Liver (tissue), 9 donors: ENCODE results near the gene IFI35. TPM values are rescaled to one million over a fixed set of nuclear protein-coding genes. Genes with fewer than 3 reads are reported as not detected.

Experiments used
- DNase-seq: peaks from one replicate; pipeline ENCODE4 v3.0.0-alpha.2; 2017; ENCODE audit warnings: low spot score
- H3K27ac ChIP-seq, 2 donors: one replicate each; pipeline ENCODE4 v1.7.0; 2013; ENCODE audit warnings: inconsistent platforms in 2 of 2, low read length in 2 of 2, control low read depth in 1 of 2, low read depth in 1 of 2, mild to moderate bottlenecking in 1 of 2
- H3K27me3 ChIP-seq, 4 donors: one replicate each; pipeline versions ENCODE4 v1.6.1 to v1.7.0; 2013; ENCODE audit warnings: low read length in 3 of 4, inconsistent platforms in 1 of 4, mild to moderate bottlenecking in 1 of 4, moderate library complexity in 1 of 4; ENCODE audit not compliant: control insufficient read depth in 4 of 4, insufficient read depth in 4 of 4
- H3K36me3 ChIP-seq, 4 donors: one replicate each; pipeline versions ENCODE4 v1.6.1 to v1.7.0; 2013; ENCODE audit warnings: low read length in 3 of 4, mild to moderate bottlenecking in 3 of 4, low read depth in 1 of 4, moderate library complexity in 1 of 4; ENCODE audit not compliant: control insufficient read depth in 4 of 4, insufficient read depth in 3 of 4
- H3K4me1 ChIP-seq, 4 donors: one replicate each; pipeline versions ENCODE4 v1.6.1 to v1.7.0; 2013; ENCODE audit warnings: low read length in 3 of 4, mild to moderate bottlenecking in 3 of 4, moderate library complexity in 1 of 4; ENCODE audit not compliant: control insufficient read depth in 4 of 4, insufficient read depth in 4 of 4
- H3K4me3 ChIP-seq, 3 donors: one replicate each; pipeline versions ENCODE4 v1.6.1 to v1.7.0; 2013; ENCODE audit warnings: low read length in 3 of 3, control low read depth in 1 of 3, low read depth in 1 of 3, mild to moderate bottlenecking in 1 of 3
- H3K9ac ChIP-seq, 2 donors: one replicate each; pipeline ENCODE4 v1.7.0; 2013; ENCODE audit warnings: low read length in 2 of 2, mild to moderate bottlenecking in 2 of 2, moderate library complexity in 2 of 2, control low read depth in 1 of 2, low read depth in 1 of 2
- H3K9me3 ChIP-seq, 4 donors: one replicate each; pipeline versions ENCODE4 v1.6.1 to v1.7.0; 2013; ENCODE audit warnings: low read length in 3 of 4; ENCODE audit not compliant: control insufficient read depth in 4 of 4
- EGR1 ChIP-seq, 2 donors: IDR thresholded peaks; 2 replicates each; pipeline ENCODE4 v1.6.1; 2016 to 2018; ENCODE audit warnings: antibody characterized with exemption in 2 of 2, low read depth in 2 of 2
- FOXA1 ChIP-seq: IDR thresholded peaks from 2 replicates; pipeline ENCODE4 v1.6.1; 2016; ENCODE audit warnings: antibody characterized with exemption
- FOXA2 ChIP-seq: IDR thresholded peaks from 2 replicates; pipeline ENCODE4 v1.6.1; 2016; ENCODE audit warnings: antibody characterized with exemption
- GABPA ChIP-seq, 2 donors: IDR thresholded peaks in 1 of 2; conservative IDR thresholded peaks in 1 of 2; 2 replicates each; pipeline ENCODE4 v1.6.1; 2016; ENCODE audit warnings: antibody characterized with exemption in 2 of 2, mild to moderate bottlenecking in 1 of 2, moderate library complexity in 1 of 2
- HNF4A ChIP-seq, 2 donors: conservative IDR thresholded peaks; 2 replicates each; pipeline ENCODE4 v1.6.1; 2016; ENCODE audit warnings: antibody characterized with exemption in 2 of 2, mild to moderate bottlenecking in 2 of 2
- HNF4G ChIP-seq: IDR thresholded peaks from 2 replicates; pipeline ENCODE4 v1.6.1; 2016; ENCODE audit warnings: antibody characterized with exemption
- JUND ChIP-seq, 2 donors: IDR thresholded peaks; 2 replicates each; pipeline ENCODE4 v1.6.1; 2016; ENCODE audit warnings: antibody characterized with exemption in 2 of 2
- NR2F2 ChIP-seq: IDR thresholded peaks from 2 replicates; pipeline ENCODE4 v1.6.1; 2016; ENCODE audit warnings: antibody characterized with exemption
- RAD21 ChIP-seq, 2 donors: IDR thresholded peaks; 2 replicates each; pipeline ENCODE4 v1.6.1; 2016; ENCODE audit warnings: antibody characterized with exemption in 2 of 2, mild to moderate bottlenecking in 2 of 2
- RXRA ChIP-seq, 2 donors: IDR thresholded peaks; 2 replicates each; pipeline ENCODE4 v1.6.1; 2017 to 2018; ENCODE audit warnings: antibody characterized with exemption in 2 of 2, mild to moderate bottlenecking in 1 of 2
- SP1 ChIP-seq: IDR thresholded peaks from 2 replicates; pipeline ENCODE4 v1.6.1; 2018; ENCODE audit warnings: antibody characterized with exemption, mild to moderate bottlenecking
- TAF1 ChIP-seq: conservative IDR thresholded peaks from 2 replicates; pipeline ENCODE4 v1.6.1; 2016; ENCODE audit warnings: antibody characterized with exemption, mild to moderate bottlenecking
- YY1 ChIP-seq: IDR thresholded peaks from 2 replicates; pipeline ENCODE4 v1.6.1; 2016; ENCODE audit warnings: antibody characterized with exemption, mild to moderate bottlenecking
- WGBS: extraction: QIAGEN DNeasy Blood & Tissue Kit; methylation state at CpG from one replicate; pipeline ENCODE4 v1.1.7; 2013; 5-methylcytosine and 5-hydroxymethylcytosine counted together
- polyA plus RNA-seq, 2 donors: library from polyadenylated mRNA; stranded (reverse) in 1 of 2; unstranded in 1 of 2; fragments of 200-250 nt in 1 of 2; fragments of >200 nt in 1 of 2; fragmentation: Nextera tagmentation in 1 of 2; extraction: Ambion mirVana in 1 of 2; gene quantifications; one replicate each; pipeline versions ENCODE4 v1.2.1 to v1.2.3, GENCODE V29; 2013 to 2015
- total RNA-seq, 2 donors: library from RNA; depleted of rRNA; stranded (reverse); fragments of >200 nt; gene quantifications; one replicate each; pipeline ENCODE4 v1.2.3, GENCODE V29; 2014
- TF ChIP-seq, protein P1 (sequence below): IDR thresholded peaks from 2 replicates; pipeline ENCODE4 v1.6.1; 2016; ENCODE audit warnings: antibody characterized with exemption, mild to moderate bottlenecking
- TF ChIP-seq, protein P2 (sequence below): fragments of 150-350 bp; IDR thresholded peaks from 2 replicates; pipeline ENCODE4 v1.5.1; 2017; ENCODE audit warnings: improper control_type of control experiment, low read depth, low read length; ENCODE audit not compliant: missing input control
- TF ChIP-seq, protein P3 (sequence below): IDR thresholded peaks from 2 replicates; pipeline ENCODE4 v1.6.1; 2016; ENCODE audit warnings: antibody characterized with exemption
- TF ChIP-seq, protein P4 (sequence below): IDR thresholded peaks from 2 replicates; pipeline ENCODE4 v1.6.1; 2016; ENCODE audit warnings: antibody characterized with exemption
- TF ChIP-seq, protein P5 (sequence below): IDR thresholded peaks from 2 replicates; pipeline ENCODE4 v1.6.1; 2016; ENCODE audit warnings: antibody characterized with exemption
- donor health status: healthy.
- donor health status: healthy.
- donor health status: healthy.
- donor health status: healthy.
- donor health status: healthy.

The IFI35 gene
- total and polyA plus RNA-seq, 4 donors: 11.9 to 34.6 (median 22.0) TPM

DNA sequence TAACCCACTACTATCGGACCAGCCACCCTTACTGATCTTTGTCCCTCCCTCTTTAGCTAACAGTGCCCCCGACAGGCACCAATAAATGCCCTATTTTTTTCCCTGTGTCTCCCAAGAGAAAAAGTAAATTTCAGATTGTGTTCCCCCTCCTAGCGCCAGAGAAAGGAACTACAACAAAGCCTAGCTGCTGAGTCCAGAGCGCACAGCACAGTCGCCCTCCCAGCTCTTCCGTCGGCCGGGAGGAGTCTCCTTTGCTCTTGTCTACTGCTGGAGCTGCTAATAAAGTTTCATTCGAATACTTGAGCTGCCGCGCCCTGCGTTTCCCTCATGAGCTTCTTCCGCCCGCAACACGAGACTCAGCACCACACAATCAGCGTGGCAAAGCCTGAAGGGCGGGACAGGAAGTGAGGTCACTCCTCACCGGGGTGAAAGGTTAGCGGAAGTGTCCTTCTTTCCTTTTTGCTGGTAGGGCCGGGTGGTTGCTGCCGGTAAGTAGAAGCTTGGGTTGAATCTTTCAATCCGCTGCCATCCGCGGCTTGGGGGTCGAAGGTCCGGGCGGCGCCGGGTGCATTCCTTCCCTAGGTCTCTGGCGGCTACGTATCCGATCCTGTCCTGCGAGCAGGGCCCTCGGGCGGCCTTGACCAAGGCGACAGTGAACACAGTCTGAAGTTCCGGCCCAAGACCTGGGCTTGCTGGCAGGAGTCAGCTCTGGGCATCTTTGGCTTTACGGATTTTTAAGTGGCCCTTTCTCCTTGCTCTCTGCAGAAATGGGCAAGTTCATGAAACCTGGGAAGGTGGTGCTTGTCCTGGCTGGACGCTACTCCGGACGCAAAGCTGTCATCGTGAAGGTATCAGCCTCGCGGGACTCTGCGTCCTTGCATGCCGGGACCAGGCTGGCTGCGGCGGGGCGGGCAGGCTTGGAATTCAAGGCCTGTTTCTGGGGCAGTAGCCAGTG is 8.3 kb upstream of the IFI35 start, which contains the start of gene RPL27 (continued):
- TF ChIP-seq, protein P1, sequence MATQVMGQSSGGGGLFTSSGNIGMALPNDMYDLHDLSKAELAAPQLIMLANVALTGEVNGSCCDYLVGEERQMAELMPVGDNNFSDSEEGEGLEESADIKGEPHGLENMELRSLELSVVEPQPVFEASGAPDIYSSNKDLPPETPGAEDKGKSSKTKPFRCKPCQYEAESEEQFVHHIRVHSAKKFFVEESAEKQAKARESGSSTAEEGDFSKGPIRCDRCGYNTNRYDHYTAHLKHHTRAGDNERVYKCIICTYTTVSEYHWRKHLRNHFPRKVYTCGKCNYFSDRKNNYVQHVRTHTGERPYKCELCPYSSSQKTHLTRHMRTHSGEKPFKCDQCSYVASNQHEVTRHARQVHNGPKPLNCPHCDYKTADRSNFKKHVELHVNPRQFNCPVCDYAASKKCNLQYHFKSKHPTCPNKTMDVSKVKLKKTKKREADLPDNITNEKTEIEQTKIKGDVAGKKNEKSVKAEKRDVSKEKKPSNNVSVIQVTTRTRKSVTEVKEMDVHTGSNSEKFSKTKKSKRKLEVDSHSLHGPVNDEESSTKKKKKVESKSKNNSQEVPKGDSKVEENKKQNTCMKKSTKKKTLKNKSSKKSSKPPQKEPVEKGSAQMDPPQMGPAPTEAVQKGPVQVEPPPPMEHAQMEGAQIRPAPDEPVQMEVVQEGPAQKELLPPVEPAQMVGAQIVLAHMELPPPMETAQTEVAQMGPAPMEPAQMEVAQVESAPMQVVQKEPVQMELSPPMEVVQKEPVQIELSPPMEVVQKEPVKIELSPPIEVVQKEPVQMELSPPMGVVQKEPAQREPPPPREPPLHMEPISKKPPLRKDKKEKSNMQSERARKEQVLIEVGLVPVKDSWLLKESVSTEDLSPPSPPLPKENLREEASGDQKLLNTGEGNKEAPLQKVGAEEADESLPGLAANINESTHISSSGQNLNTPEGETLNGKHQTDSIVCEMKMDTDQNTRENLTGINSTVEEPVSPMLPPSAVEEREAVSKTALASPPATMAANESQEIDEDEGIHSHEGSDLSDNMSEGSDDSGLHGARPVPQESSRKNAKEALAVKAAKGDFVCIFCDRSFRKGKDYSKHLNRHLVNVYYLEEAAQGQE: peak; percentile 88
- TF ChIP-seq, protein P2, sequence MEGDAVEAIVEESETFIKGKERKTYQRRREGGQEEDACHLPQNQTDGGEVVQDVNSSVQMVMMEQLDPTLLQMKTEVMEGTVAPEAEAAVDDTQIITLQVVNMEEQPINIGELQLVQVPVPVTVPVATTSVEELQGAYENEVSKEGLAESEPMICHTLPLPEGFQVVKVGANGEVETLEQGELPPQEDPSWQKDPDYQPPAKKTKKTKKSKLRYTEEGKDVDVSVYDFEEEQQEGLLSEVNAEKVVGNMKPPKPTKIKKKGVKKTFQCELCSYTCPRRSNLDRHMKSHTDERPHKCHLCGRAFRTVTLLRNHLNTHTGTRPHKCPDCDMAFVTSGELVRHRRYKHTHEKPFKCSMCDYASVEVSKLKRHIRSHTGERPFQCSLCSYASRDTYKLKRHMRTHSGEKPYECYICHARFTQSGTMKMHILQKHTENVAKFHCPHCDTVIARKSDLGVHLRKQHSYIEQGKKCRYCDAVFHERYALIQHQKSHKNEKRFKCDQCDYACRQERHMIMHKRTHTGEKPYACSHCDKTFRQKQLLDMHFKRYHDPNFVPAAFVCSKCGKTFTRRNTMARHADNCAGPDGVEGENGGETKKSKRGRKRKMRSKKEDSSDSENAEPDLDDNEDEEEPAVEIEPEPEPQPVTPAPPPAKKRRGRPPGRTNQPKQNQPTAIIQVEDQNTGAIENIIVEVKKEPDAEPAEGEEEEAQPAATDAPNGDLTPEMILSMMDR: peak; percentile 97

DNA sequence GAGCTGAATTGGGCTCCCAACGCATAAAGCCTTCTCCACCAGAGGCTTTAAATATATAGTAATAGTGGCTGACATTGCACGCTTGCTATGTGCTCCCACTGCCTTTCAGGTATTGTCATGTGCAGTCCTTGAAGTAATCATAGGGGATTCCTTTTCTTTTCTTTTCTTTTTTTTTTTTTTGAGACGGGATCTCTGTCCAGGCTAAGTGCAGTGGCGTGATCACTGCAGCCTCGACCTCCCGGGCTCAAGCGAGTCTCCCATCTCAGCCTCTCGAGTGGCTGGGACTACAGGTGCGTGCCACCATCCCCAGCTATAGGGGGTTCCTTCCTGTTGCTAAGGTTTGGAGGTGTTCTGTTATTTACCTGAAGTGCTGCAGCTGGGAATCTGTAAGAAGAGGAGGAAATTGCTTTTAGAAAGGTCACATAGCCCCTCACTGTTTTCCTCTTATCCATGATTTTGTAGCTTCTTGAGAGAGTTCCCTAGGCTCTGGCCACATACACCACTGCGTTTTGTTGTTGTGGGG is 7.5 kb upstream of the IFI35 start:
- H3K36me3 ChIP-seq: peaks cover 6 to 26% (median 15%) of the 10 kb centered on the region in 4 donors
- no peak for DNase-seq
- peak overlapping the region; percentile 61 to 98 for H3K27ac ChIP-seq
- H3K9me3 ChIP-seq: no peaks in the 10 kb centered on the region
- 13% methylated on average over 10 of the region's 10 CpGs for WGBS
- H3K27me3 ChIP-seq: no peaks in the 10 kb centered on the region
- peaks cover 8 to 19% (median 15%) of the 10 kb centered on the region in 4 donors for H3K4me1 ChIP-seq
- no peak for TF ChIP-seq GABPA (IDR thresholded peaks at IDR 0.05 in 1 of 2, conservative IDR thresholded peaks at IDR 0.05 in 1 of 2)
- TF ChIP-seq, protein P3, sequence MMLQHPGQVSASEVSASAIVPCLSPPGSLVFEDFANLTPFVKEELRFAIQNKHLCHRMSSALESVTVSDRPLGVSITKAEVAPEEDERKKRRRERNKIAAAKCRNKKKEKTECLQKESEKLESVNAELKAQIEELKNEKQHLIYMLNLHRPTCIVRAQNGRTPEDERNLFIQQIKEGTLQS: no peak
- TF ChIP-seq EGR1 (IDR thresholded peaks at IDR 0.05; ENCODE audit: low read depth in 2 of 2): no peak
- TF ChIP-seq FOXA2: no peak
- TF ChIP-seq YY1: no peak
- TF ChIP-seq, protein P1: no peak
- no peak for TF ChIP-seq SP1
- no peak for TF ChIP-seq TAF1
- TF ChIP-seq NR2F2: no peak
- no peak for TF ChIP-seq HNF4G
- TF ChIP-seq, protein P4, sequence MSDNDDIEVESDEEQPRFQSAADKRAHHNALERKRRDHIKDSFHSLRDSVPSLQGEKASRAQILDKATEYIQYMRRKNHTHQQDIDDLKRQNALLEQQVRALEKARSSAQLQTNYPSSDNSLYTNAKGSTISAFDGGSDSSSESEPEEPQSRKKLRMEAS: no peak
- no peak for TF ChIP-seq RAD21 (IDR thresholded peaks at IDR 0.05)
- TF ChIP-seq JUND (IDR thresholded peaks at IDR 0.05): no peak
- TF ChIP-seq RXRA (IDR thresholded peaks at IDR 0.05): no peak
- TF ChIP-seq HNF4A (conservative IDR thresholded peaks at IDR 0.05): no peak
- TF ChIP-seq, protein P2: no peak
- TF ChIP-seq, protein P5, sequence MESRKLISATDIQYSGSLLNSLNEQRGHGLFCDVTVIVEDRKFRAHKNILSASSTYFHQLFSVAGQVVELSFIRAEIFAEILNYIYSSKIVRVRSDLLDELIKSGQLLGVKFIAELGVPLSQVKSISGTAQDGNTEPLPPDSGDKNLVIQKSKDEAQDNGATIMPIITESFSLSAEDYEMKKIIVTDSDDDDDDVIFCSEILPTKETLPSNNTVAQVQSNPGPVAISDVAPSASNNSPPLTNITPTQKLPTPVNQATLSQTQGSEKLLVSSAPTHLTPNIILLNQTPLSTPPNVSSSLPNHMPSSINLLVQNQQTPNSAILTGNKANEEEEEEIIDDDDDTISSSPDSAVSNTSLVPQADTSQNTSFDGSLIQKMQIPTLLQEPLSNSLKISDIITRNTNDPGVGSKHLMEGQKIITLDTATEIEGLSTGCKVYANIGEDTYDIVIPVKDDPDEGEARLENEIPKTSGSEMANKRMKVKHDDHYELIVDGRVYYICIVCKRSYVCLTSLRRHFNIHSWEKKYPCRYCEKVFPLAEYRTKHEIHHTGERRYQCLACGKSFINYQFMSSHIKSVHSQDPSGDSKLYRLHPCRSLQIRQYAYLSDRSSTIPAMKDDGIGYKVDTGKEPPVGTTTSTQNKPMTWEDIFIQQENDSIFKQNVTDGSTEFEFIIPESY: no peak
- no peak for TF ChIP-seq FOXA1
- peak overlapping the region; percentile 97 to 99 for H3K9ac ChIP-seq
- H3K4me3 ChIP-seq: peak overlapping the region; percentile 80 to 100 (median 84)
